ENCODE results near the gene PDCD2.

DNA sequence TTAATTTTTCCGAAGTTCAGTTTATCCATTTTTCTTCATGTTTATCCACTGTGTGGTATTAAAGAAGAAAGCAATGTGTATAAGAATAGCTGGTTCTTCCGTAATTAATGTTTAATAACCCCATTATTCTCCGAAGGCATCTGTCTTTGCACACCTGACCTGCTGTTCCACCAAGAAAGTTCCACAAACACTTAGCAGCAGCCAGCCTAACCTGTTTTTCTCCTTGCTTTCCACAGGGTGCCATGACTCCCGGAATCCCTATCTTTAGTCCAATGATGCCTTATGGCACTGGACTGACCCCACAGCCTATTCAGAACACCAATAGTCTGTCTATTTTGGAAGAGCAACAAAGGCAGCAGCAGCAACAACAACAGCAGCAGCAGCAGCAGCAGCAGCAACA lies 22.9 kb downstream of the PDCD2 start:
- TF ChIP-seq, protein P1, sequence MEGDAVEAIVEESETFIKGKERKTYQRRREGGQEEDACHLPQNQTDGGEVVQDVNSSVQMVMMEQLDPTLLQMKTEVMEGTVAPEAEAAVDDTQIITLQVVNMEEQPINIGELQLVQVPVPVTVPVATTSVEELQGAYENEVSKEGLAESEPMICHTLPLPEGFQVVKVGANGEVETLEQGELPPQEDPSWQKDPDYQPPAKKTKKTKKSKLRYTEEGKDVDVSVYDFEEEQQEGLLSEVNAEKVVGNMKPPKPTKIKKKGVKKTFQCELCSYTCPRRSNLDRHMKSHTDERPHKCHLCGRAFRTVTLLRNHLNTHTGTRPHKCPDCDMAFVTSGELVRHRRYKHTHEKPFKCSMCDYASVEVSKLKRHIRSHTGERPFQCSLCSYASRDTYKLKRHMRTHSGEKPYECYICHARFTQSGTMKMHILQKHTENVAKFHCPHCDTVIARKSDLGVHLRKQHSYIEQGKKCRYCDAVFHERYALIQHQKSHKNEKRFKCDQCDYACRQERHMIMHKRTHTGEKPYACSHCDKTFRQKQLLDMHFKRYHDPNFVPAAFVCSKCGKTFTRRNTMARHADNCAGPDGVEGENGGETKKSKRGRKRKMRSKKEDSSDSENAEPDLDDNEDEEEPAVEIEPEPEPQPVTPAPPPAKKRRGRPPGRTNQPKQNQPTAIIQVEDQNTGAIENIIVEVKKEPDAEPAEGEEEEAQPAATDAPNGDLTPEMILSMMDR (IDR thresholded peaks at IDR 0.05): no peak
- no peak for TF ChIP-seq ZFX (IDR thresholded peaks at IDR 0.05; ENCODE audit: borderline replicate concordance)
